ENCODE results near the gene MSGN1. TPM values are rescaled to one million over a fixed set of nuclear protein-coding genes. Genes with fewer than 3 reads are reported as not detected.

The MSGN1 gene
- total RNA-seq, 2 experiments from 2014 or later = not detected

DNA sequence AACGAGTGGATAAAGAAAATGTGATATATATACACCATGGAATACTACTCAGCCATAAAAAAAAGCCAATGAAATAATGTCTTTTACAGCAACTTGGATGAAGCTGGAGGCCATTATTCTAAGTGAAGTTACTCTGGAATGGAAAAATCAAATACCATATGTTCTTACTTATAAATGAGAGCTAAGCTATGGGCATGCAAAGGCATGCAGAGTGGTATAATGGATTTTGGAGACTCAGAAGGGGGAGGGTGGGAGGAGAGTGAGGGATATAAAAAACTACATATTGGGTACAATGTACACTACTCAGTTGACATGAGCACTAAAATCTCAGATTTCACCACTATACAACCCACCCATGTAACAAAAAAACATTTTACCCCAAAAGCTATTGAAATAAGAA lies 1.7 kb upstream of the MSGN1 start:
- Histone ChIP-seq H3K27ac (ENCODE audit: low read depth, low read length, poor library complexity, severe bottlenecking) (no peak overlapping the region), H4K20me1 (ENCODE audit: insufficient read depth, low read length) (no peaks in the 10 kb centered on the region), H2AFZ (ENCODE audit: low read length) (no peak overlapping the region; the same call in 1 of the 2 replicates), H3K4me3 (ENCODE audit: low read depth, low read length, poor library complexity, severe bottlenecking) (no peak overlapping the region), H3K36me3 (ENCODE audit: insufficient read depth, low read length) (no peaks in the 10 kb centered on the region), H3K9me3 (ENCODE audit: low read length) (no peaks in the 10 kb centered on the region), H3K4me1 (ENCODE audit: insufficient read depth, low read length, poor library complexity, severe bottlenecking) (peaks cover 39% of the 10 kb centered on the region), H3K4me2 (ENCODE audit: low read length) (peak overlapping the region; percentile 69), H3K79me2 (ENCODE audit: insufficient read depth, low read depth, low read length) (no peaks in the 10 kb centered on the region), H3K9me2 (ENCODE audit: insufficient read depth, low read length) (no peaks in the 10 kb centered on the region)
- CTCF ChIA-PET (ENCODE audit: unreplicated experiment) = no interaction called here
- BruUV-seq (replicated peaks) = no TSS peak
- TF ChIP-seq EZH2phosphoT487 (IDR thresholded peaks at IDR 0.05; ENCODE audit: borderline replicate concordance, low read depth, low read length) = no peak
- POLR2A ChIA-PET = interaction anchor here (2.0 to 2.8 kb wide), 2 partner anchors 8 to 9 kb away, joined by 10 to 12 read pairs; no protein-coding TSS in a partner anchor
- intact Hi-C loops (cut with micrococcal nuclease; ENCODE audit: unreplicated experiment) = no loop called here
- DNase-seq (ENCODE audit: low spot score) = no peak

DNA sequence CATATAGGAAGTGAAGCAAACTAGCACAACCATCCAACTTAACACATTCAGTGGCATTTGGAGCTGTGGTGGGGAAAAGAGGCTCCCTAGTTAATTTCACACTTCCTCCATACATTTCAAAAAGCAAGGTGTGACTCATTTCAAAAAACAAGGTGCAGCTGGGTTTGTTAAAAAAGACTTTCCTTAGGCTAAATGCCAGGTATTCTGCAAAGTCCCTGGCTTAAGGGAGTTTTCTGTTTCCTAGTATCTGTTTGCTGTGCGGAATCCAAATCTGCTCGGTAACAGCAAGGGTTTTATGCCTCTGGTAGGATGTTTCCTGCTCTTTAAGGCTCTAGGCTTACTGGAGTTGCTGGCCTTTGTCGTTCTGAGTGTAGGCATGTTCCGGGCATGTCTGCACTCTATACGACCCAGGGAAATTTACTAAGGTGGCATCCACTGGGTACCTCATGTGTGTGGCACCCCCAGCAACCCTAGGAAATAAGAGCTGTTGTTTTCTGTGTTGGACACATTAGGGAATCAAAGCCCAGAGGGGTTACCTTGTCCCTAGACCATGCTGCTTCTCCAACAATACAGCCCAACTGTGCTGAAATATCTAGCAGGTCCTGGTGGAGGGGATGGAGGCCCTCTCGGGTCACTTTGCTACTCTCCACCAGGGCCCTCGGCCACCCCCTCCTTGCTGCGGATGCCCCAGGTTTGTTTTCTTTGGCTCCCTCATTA lies 634 bp upstream of the MSGN1 start:
- POLR2A ChIA-PET = no interaction called here
- Histone ChIP-seq H3K9me2 (ENCODE audit: insufficient read depth, low read length) (no peaks in the 10 kb centered on the region), H3K4me1 (ENCODE audit: insufficient read depth, low read length, poor library complexity, severe bottlenecking) (peaks cover 41% of the 10 kb centered on the region), H2AFZ (ENCODE audit: low read length) (no peak overlapping the region; the same call in 1 of the 2 replicates), H4K20me1 (ENCODE audit: insufficient read depth, low read length) (no peaks in the 10 kb centered on the region), H3K27ac (ENCODE audit: low read depth, low read length, poor library complexity, severe bottlenecking) (no peak overlapping the region), H3K79me2 (ENCODE audit: insufficient read depth, low read depth, low read length) (no peaks in the 10 kb centered on the region), H3K4me2 (ENCODE audit: low read length) (no peak overlapping the region), H3K4me3 (ENCODE audit: low read depth, low read length, poor library complexity, severe bottlenecking) (no peak overlapping the region), H3K36me3 (ENCODE audit: insufficient read depth, low read length) (no peaks in the 10 kb centered on the region), H3K9me3 (ENCODE audit: low read length) (no peaks in the 10 kb centered on the region)
- TF ChIP-seq, protein P1, sequence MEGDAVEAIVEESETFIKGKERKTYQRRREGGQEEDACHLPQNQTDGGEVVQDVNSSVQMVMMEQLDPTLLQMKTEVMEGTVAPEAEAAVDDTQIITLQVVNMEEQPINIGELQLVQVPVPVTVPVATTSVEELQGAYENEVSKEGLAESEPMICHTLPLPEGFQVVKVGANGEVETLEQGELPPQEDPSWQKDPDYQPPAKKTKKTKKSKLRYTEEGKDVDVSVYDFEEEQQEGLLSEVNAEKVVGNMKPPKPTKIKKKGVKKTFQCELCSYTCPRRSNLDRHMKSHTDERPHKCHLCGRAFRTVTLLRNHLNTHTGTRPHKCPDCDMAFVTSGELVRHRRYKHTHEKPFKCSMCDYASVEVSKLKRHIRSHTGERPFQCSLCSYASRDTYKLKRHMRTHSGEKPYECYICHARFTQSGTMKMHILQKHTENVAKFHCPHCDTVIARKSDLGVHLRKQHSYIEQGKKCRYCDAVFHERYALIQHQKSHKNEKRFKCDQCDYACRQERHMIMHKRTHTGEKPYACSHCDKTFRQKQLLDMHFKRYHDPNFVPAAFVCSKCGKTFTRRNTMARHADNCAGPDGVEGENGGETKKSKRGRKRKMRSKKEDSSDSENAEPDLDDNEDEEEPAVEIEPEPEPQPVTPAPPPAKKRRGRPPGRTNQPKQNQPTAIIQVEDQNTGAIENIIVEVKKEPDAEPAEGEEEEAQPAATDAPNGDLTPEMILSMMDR (conservative IDR thresholded peaks at IDR 0.05; ENCODE audit: low read length) = no peak
- no peak for TF ChIP-seq EZH2phosphoT487 (IDR thresholded peaks at IDR 0.05; ENCODE audit: borderline replicate concordance, low read depth, low read length)
- CTCF ChIA-PET (ENCODE audit: unreplicated experiment) = no interaction called here
- DNase-seq (ENCODE audit: low spot score) = no peak
- intact Hi-C loops (cut with micrococcal nuclease; ENCODE audit: unreplicated experiment) = no loop called here
- BruUV-seq (replicated peaks) = no TSS peak

DNA sequence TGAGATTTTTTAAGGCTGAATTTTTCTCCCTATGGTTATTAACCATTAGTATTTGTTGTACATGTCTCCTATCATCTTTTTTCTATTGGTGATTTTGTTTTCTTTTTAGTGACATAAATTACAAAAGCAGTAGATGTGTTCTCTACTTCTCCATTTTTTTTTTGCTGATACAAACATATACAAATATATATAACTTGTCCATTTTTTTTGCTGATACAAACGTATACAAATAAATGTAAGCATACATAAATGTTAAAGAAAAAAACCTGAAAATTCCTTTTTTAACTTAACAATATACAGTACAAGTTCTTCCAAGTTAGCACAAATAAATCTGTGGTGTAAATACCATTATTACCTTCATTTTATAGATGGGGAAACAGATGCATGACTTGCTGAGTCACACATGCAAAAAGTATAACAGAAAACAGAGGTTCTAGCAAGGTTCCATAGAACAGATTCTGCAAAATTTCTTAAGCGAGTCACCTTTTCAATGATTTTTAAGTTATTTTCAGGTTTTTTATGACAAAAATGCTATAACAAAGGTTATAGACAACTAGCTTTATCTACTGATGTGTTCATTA lies 2.1 kb downstream of the MSGN1 start:
- TF ChIP-seq EZH2phosphoT487 (IDR thresholded peaks at IDR 0.05; ENCODE audit: borderline replicate concordance, low read depth, low read length) = no peak
- TF ChIP-seq, protein P1 (conservative IDR thresholded peaks at IDR 0.05; ENCODE audit: low read length) = no peak
- intact Hi-C loops (cut with micrococcal nuclease; ENCODE audit: unreplicated experiment) = no loop called here
- Histone ChIP-seq H3K27ac (ENCODE audit: low read depth, low read length, poor library complexity, severe bottlenecking) (no peak overlapping the region), H3K9me3 (ENCODE audit: low read length) (no peaks in the 10 kb centered on the region), H3K9me2 (ENCODE audit: insufficient read depth, low read length) (no peaks in the 10 kb centered on the region), H4K20me1 (ENCODE audit: insufficient read depth, low read length) (no peaks in the 10 kb centered on the region), H3K4me3 (ENCODE audit: low read depth, low read length, poor library complexity, severe bottlenecking) (no peak overlapping the region), H3K36me3 (ENCODE audit: insufficient read depth, low read length) (no peaks in the 10 kb centered on the region), H3K4me1 (ENCODE audit: insufficient read depth, low read length, poor library complexity, severe bottlenecking) (peaks cover 49% of the 10 kb centered on the region), H3K79me2 (ENCODE audit: insufficient read depth, low read depth, low read length) (no peaks in the 10 kb centered on the region), H2AFZ (ENCODE audit: low read length) (0 out of 2 replicates have a peak overlapping the region, but pooled peaks have one; percentile 24), H3K4me2 (ENCODE audit: low read length) (no peak overlapping the region)
- POLR2A ChIA-PET = no interaction called here
- no peak for DNase-seq (ENCODE audit: low spot score)
- CTCF ChIA-PET (ENCODE audit: unreplicated experiment) = no interaction called here
- BruUV-seq (replicated peaks) = no TSS peak

Measured in OCI-LY7 (cell line).